NCI-H2107 treated with DMSO at 0.1 percent for 48 hours (cell line): ENCODE measurements around the gene SYT1.

Experiments used
- DNase-seq: peaks from one replicate; lab custom pipeline; 2025; ENCODE audit not compliant: unreplicated experiment; lab: John Stamatoyannopoulos, UW

The SYT1 gene

DNA sequence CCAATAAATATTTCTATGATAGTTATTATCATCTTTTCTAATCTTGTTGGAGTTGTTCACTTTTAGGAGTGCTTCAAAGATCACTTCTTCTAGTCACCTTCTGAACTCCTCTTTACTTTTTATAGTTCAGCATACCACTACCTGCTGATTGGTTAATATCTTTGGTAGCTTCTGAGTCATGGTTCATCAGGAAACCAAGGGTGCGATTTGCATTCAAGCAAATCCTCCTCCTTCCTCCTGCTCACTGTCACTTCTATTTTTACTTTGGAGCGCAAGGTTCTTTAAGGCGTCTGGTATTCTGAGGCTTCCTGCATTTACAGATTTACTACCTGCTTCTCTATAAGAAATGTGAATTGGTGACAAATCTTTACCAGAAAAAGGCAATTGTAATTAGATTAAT, 24.0 kb downstream of the SYT1 start:
- DNase-seq: no peak

DNA sequence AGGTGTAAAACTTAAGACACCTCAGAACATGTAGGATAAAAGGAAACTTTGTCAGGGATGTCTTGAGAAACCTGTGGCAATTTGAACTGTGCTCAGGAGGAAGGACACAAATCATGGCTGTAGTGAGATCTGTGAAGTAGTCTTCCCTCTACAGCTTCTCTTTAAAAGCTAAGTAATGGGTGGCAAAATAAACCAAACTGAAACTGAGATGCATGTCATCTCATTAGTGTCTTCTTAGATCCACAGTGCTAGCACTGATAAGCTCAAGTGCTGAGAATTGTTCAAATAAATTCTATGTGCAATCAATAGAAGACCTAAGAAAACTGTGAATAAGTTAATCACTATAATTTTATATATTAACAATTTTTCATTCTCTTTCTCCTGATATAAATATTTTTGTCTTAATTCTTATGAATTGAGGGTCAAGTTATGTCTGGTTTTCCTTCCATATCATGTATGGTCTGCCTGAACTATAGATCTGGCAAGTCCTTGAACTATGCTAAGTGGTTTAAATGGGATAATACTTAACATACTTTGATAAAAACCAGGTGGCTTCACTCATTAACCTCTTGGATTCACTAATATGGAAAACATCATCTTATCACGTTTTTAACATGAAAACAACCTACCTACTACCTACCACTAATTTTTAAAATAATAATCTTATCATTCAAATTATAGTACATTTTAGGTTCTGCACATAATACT, 27.2 kb downstream of the SYT1 start:
- no peak for DNase-seq

DNA sequence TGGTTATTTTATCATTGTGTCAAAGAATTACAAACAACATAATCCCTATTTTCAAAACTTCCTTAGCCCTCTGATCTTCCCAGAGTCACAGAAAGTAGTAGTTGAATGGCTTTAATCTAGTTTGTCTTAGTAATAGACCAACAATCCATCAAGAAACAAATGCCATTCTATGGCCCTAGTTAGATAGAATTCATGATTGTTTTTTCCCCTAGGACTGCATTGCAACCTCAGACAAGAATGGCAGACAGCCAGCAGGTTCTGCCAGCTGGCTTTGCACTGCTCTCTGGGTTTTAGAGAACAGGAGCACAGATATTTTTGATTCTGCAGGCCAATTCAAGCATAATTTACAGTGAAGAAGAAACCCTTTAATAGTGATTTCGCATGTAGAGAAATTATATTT, 33.8 kb downstream of the SYT1 start:
- peak; percentile 86 for DNase-seq

DNA sequence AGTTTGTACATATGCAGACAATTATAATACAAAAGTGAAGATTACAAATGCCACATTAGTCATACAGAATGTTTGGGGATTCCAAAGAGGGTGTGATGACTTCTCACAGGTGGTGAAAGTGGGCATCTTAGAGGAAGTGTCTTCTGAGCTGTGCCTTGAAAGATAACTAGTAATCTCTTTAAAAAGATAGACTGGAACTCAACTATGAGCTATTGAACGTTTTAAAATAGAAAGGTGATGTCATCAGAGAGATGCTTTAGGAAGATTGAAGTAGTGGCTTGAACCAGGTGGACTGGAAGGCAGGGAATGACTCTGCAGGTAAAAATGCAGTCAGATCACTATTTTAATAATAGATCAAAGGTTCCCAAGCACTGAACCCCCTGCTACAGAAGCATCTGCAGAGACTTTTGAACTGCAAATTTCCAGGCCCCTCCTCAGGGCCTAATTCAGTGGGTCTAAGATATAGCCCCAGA, 50.3 kb downstream of the SYT1 start:
- DNase-seq: no peak

DNA sequence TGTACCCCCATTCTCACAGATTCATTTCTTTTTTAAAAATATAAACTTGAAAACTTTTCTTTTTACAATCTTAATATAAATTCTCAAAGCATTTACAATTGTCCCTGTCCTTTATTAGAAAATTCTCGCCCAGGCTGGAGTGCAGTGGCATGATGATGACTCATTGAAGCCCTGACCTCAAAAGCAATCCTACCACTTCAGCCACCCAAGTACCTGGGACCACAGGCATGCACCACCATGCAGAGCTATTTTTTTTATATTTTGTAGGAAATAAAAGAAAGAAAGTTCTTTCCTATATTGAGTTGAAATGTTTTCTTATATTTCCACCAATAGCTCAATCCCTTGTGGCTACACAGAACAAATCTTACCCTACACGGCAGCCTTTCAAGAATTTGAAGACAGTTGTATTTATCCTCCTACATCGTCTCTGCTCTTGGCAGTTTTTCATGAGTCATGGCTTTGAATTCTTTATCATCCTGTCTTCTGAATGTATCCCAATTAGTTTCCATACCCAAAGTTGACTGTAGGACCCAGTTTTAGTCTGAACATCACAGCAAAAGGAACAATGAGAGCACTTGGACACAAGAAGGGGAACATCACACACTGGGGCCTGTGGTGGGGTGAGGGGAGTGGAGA, 52.4 kb downstream of the SYT1 start:
- no peak for DNase-seq

DNA sequence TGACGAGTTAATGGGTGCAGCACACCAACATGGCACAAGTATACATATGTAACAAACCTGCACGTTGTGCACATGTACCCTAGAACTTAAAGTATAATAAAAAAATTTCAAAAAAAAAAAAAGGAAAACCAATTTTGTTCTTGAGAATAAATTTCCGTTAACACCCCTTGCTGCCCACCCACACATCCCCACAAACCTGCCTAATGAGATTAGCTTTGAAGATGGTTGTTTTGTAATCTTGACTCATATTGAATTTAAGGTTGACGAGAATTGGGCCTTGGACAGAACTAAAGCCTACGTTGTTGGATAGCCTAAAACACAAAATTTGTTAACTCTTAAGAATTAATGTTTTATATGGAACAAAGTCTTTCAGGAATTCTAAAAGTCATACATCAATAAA, 52.9 kb downstream of the SYT1 start:
- DNase-seq: no peak

DNA sequence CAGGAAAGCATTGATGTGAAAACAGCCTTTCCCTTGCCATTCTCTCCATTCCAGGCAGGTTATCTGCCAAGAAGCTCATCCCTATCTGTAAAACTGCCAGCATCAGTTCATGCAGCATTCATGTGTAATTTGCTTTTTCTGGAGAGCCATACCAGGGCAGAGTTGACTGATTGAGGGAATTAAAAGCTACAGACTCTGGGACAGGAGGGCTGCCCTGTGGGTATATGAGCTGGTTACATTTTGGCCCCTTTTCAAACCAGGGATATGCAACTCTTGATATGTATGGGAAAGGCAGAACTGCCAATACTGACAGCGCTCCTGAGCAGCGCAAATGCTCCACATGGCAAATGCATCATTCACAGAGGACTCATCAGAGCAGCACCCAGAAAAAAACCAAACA, 53.7 kb downstream of the SYT1 start:
- DNase-seq: no peak

DNA sequence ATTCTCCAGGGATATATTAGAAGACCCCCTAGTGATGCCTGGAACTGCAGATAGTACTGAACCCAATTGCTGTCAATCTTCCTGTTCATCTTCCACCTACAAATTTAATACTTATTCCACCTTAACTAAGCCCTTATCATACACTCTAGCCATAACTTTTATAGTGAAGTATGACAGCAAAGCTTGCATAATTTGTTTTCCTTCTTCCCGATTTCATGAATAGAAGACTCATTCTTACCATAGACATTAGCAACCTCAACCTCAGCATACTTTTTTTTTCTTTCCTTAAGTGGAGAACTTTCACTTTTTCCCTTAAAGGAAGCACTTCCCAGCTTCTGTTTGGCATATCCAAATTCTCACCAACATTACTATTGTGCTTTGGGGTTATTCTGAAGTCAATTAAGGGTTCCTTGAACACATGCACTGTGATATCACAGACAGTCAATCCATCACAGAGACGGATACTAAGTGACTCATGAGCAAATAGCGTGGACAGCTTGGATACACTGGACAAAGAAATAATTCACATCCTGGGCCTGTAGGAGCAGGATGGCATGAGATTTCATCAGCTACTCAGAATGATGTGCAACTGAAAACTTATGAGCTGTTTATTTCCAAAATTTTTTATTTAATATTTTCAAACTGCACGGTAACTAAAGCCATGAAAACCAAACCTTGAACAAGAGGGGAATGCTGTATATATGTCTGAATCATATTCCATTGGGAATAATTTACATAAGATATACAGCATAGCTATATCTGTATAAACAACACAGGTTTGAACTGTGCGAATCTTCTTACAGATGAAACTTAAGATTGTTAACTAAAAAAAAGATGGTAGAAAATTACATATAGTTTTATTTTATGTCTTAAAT, 63.9 kb downstream of the SYT1 start:
- DNase-seq: no peak

DNA sequence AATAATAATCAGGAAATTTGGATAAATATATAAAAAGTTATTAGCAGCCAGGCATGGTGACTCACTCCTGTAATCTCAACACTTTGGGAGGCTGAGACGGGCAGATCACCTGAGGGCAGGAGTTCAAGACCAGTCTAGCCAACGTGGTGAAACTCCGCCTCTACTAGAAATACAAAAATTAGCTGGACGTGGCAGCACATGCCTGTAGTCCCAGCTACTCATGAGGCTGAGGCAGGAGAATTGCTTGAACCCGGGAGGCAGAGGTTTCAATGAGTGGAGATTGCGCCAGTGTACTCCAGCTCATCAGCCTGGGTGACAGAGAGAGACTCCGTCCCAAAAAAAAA, 64.5 kb downstream of the SYT1 start:
- DNase-seq: no peak

DNA sequence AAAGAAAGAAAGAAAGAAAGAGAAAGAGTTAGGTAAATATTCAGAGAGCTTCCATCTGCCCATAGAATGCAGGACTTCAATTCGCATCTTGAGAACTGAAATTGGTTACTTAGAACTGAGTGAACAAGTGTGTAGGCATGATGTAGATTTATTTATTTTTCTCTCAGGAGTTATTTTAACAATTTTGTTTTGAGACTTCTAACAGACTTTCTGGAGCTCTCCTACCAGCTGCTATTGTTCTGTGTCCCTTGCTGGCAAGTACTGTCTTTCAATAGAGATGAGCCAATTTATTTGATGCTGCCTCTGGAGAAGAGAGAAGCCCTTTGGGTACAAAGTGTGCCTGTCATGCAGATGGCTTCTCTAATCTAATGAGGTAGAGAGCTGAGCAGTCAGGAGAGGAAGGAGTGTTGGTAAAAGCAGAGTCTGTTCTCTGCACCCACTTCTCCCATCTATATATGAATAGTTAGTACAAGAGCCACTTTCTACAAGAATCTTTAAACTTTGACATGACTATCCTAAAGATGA, 67.0 kb downstream of the SYT1 start:
- DNase-seq: no peak

DNA sequence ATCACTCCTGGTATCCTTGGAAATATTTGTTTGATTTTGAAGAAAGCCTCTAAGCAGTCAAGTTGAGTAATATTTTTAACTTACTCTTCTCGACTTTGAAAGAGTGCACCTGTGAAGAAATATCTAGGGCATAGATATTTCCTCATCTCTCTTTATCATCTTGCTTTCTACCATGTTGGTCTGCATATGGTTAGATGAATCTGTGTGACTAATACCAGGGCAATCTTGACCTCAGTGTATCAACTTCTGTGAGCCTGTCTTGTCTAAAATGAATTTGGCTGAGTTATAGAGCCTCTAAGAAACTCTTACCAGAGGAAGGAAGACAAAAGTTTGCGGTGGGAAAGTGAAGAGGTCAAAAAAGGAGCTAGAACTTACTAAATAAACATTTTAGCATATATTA, 68.4 kb downstream of the SYT1 start:
- no peak for DNase-seq

DNA sequence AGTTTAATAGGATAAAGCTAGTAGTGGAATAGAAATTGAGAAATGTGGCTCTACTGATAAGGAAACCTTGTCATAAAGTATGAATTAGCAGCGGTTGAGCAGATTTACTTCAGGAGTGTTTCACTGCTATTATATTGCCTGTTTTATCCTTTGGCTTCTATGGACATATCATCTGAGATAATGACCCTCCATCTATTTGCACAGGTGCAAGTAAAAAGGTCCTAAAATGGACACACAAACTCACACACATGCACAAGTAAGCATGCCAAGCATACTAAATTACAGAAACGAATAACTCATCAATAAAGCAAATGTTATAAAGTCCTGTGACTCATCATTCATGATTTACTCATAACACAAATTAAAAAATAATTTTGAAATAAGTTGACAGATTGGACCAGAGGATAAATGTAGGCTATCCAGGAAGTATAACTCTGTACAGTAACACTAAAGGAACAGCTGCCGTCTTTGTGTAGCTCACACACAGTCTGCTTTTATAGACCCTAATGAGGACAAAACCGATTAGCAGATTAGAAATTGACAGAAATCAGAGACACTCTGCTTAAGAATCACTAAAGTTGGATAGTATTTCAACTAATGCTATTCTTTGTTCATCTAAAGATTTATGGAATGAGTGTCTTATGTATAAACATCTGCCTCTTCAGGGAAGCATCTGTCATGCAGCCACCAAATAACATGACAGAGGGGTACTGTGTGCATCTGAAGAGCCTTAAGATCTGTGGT, 73.9 kb downstream of the SYT1 start:
- peak; percentile 51 for DNase-seq

DNA sequence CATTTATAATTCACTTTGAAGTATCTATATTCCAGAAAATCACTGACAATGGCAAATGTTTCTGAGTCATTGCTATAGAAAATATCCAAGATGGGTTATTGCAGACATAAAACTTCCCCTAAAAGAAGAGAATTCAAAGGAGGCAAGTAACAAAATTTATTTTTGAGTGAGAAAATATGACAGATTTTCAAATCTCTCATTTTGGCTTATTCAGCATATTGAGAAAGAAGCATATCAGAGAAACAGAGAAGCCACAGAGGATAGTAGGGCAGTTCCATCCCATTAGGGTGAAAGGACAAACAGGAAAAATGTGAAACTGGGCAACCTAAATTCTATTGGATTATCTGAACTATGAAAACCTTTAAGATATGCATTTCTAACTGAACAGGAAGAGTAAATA, 85.0 kb downstream of the SYT1 start:
- DNase-seq: no peak

DNA sequence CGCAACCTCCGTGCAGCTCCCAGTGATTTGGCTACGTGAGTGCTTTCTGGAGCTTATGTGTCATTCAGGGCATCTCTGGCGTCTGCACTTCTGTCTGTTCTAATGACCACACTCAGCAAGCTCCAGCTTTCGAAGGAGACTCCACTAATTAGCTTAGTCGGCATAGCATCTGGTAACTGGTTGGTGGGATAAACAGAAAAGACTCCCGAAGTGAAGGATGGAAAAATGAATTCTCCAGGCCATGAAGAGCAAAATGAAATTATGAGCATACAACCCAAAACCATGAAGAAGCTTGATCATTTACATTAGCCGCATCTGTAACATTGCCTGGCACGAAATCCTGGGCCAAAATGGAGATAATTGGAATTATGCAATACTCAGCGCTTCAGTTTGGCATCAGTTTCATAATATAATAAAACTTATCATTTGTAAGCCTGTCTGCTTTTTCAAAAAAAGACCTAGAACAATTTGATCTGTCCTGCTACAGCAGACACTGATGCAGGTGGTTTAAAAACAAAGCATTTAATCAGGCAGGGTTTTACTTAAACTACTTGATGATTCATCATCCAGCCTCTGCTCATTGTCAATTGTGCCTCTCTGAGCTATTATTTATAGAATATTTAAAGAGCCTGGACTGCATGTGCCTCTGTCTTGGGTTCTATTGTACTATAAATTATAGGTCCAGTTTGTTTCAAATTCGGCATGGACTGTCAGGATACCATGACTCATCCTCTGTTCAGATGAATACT, 87.4 kb downstream of the SYT1 start:
- DNase-seq: peak; percentile 89

DNA sequence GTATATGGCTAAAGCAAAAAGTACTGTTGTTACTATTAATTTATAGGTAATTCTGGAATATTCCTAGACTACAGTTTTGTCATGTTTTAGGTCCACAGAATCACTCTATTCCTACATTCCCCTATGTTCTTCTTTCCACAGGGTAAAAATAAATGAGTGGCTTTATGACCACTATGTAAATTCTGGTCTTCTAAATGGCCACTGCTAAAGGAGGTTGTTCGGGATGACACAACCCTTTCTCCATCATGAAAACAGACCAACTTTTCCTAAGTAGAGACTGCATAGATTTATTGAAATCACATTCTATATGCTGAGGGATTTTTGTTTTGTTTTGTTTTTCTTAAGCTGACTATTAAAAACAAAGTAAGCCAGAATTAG, 88.0 kb downstream of the SYT1 start:
- no peak for DNase-seq

DNA sequence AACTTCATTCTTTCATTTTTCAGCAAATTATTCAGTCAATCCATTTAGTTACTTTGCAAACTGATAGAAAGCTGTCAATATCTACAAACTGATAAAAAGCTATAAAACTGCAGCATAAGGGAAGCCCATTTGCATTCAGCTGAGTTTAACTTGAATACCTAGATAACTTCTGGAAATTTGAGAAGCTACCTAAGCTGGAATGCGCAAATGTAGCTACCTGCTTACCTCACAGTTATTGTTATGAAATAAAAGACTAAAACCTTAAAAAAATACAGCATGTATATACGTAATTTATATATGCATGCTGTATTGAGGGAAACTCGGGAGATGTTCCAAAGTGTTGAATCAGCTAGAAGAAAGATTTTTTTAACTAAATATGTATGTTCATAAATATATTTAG, 94.4 kb downstream of the SYT1 start:
- DNase-seq: peak; percentile 65

DNA sequence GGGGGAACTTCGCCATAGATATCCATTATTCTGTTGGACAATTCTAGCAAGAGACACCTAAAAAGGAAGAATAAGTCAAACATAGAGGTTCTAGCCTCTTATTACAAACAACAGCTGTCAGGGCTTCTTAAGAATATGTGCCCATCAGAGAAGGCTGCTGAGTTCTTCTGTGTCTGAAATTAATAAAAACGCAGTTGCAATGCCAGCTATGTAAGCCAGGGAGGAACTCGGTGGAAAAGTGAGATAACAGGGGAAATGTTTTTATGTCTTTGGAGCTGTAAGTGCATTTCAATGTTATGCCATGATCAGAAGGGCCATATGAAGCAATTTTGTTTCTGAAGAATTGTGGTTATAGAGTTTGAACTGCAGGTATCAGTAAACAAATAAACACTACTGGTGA, 95.0 kb downstream of the SYT1 start:
- DNase-seq: no peak

DNA sequence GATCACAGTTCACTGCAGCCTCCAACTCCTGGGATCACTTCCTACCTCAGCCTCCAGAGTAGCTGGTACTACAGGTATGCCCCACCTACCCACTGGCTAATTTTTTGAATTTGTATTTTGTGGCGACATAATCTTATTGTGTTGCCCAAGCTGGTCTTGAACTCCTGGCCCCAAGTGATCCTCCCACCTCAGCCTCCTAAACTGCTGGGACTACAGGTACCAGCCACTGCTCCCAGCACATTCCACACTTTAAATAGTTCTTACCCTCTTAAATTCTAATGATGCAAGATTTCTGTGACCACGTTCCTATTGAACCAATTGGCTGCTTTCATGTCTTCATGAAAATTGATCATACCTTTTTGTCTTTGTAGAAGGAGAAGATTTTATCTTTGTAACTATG, 96.6 kb downstream of the SYT1 start:
- DNase-seq: no peak

DNA sequence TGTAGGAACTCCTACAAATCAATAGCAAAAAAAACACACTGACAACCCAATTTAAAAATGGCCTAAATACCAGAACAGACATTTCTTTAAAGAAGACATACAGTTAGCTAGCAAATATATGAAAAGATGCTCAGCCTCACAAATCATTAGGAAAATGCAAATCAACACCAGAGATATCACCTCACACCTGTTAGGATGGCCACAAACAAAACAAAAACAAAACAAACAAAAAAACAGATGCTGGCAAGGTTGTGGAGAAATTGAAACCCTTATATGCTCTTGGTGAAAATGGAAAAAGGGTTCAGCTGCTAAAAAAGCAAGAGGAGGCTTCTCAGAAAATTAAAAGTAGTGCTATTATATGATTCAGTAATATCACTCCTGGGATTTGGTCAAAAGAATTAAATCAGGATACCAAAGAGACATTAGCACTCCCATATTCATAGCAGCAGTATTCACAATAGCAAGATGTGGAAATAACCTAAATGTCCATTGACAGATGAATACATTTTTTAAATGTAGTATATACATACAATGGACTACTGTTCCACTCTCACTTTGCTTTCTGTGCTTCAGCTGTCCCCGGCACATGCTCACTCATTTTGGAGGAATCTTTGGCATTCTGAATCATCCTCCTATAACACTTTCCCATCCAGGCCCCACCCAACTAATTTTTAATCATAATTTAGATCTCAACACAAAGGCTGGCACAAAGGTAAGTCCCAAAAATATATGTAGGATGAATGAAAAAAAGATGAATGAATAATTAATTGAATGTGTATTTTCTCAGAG, 99.1 kb downstream of the SYT1 start:
- DNase-seq: no peak

DNA sequence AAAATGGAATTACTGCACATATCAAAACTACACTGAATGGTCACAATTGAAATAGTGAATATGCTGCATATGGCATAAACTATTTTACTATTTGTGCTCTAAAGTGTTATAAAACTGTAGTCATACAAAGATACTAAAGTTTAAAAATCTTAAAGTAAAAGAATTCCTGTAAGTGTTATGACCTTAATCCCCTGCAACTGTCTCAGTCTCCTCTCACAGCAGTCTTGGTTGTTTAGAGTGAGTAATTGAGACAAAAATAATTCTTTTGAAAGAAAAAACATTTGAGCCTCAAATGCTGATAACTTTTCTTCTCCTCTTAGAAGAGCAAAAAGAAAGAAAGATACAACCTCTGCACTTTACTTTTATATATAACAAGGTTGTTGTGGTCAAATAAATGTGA, 99.9 kb downstream of the SYT1 start:
- no peak for DNase-seq
